ENCODE measurements around the gene CASP3.

CASP3 gene

DNA sequence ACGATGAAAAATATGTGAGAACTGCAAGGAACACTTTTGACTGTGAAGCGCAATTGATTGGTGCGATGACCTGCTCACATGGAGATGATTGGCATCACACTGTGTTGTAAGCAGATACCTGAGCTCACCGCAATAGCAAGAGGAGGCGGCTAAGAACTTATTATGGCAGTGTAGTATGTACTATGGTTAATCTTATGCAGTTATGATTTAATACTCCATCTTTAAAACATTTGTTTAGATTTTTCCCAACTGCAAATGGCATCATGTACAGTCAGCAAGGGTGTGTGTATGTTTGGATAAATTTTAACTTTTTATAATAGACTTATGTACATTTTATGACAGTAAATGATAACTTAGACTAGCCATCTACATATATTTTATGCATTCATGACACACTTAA, 25.8 kb upstream of the CASP3 start:
- POLR2A ChIA-PET, result no interaction called here
- DNase-seq (ENCODE audit: extremely low spot score), result no peak
- TF ChIP-seq, protein P1, sequence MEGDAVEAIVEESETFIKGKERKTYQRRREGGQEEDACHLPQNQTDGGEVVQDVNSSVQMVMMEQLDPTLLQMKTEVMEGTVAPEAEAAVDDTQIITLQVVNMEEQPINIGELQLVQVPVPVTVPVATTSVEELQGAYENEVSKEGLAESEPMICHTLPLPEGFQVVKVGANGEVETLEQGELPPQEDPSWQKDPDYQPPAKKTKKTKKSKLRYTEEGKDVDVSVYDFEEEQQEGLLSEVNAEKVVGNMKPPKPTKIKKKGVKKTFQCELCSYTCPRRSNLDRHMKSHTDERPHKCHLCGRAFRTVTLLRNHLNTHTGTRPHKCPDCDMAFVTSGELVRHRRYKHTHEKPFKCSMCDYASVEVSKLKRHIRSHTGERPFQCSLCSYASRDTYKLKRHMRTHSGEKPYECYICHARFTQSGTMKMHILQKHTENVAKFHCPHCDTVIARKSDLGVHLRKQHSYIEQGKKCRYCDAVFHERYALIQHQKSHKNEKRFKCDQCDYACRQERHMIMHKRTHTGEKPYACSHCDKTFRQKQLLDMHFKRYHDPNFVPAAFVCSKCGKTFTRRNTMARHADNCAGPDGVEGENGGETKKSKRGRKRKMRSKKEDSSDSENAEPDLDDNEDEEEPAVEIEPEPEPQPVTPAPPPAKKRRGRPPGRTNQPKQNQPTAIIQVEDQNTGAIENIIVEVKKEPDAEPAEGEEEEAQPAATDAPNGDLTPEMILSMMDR (IDR thresholded peaks at IDR 0.05; ENCODE audit: control extremely low read depth, extremely low read depth, low read depth, missing control alignments), result no peak
- CTCF ChIA-PET, result no interaction called here

DNA sequence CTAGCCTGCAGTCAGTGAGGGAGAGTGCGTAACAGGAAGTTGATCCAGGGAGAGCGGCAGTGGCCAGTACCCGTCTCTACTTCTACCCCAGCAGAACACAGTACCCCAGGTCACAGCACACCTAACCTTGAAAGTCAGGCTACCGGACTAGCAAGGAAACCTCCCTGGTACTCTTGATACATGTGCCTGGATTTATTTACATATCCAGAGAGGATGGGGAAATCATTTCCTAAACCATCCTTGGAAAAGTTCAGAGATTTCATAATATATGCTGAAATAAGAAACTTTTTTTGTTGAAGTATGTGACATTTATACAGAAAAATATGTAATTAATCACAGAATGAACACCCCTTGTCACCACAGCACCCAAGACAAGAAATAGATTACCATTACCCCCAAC, 24.8 kb upstream of the CASP3 start:
- CTCF ChIA-PET, result no interaction called here
- TF ChIP-seq, protein P1 (IDR thresholded peaks at IDR 0.05; ENCODE audit: control extremely low read depth, extremely low read depth, low read depth, missing control alignments), result no peak
- POLR2A ChIA-PET, result no interaction called here
- DNase-seq (ENCODE audit: extremely low spot score), result no peak

DNA sequence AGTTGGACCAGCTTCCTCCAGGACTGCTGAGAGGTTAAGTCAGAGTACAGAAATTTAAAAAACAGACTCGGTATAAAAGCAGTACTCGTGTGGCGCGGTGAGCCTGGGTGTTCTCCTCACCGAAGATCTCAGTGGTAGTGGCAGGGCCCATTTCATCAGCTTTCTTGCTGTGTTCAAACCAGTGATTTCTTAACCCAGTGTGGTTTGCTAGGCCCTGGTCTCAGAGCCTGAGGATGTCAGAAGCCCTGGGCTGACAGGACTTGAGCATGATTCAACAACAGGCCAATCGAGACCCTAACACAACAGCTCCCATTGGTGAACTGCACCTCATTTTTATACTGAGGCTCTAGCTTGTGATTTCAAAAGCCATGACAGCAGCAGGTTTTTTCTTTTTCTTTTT, 23.5 kb upstream of the CASP3 start:
- TF ChIP-seq, protein P1 (IDR thresholded peaks at IDR 0.05; ENCODE audit: control extremely low read depth, extremely low read depth, low read depth, missing control alignments), result no peak
- POLR2A ChIA-PET, result interaction anchor here (0.7 kb wide), 1 partner anchor 23 kb away, joined by 4 read pairs; the partner anchor contains the start of genes CASP3 and PRIMPOL
- CTCF ChIA-PET, result interaction anchor here (0.8 kb wide), 1 partner anchor 12 kb away, joined by 3 read pairs; no protein-coding TSS in a partner anchor
- no peak for DNase-seq (ENCODE audit: extremely low spot score)

DNA sequence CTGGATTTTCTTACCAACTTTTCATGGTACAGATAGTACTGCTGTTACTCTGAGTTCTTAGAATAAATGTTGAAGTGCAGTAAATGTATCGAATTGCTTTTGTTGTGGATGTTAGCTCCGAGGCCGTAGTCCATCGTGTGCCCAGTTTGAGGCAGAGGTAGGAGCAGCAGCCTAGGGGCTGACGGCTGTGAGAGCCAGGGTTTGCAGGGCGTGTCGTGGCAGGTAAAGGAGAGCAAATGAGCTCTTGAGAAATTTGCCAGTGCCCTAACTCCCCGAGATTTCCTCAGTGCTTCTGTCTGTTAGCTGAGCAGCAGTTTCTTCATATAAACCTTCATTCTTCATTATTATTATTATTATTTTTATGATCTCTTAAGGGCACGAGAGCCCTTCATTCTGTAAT, 21.9 kb upstream of the CASP3 start:
- ChIA-PET POLR2A (no interaction called here), CTCF (interaction anchor here (1.4 kb wide), 1 partner anchor 24 kb away, joined by 3 read pairs; no protein-coding TSS in a partner anchor)
- no peak for DNase-seq (ENCODE audit: extremely low spot score)
- TF ChIP-seq, protein P1 (IDR thresholded peaks at IDR 0.05; ENCODE audit: control extremely low read depth, extremely low read depth, low read depth, missing control alignments), result no peak

DNA sequence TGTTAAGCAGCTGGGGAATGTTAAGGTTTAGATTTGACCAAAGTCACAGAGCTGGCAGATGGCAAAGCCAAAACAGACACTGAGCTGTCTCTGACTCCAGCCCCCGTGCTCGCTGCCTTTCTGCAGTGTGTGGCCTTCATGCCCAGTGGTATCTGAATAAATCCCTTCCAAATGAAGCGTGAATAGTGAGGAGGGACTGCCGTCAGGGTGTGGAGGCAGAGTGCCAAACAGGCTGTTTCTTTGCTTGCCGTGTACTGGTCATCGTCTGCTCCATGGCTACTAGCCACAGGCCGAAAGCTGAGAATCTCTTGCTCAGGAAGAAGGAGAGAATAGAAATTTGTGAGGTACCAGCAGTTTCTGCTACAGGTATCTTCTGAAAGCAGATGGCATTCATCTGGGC, 20.0 kb upstream of the CASP3 start:
- ChIA-PET CTCF (interaction anchor here (0.9 to 2.5 kb wide), 4 partner anchors 10 to 15 kb away, joined by 3 to 12 read pairs (median 4); no protein-coding TSS in a partner anchor), POLR2A (no interaction called here)
- no peak for DNase-seq (ENCODE audit: extremely low spot score)
- TF ChIP-seq, protein P1 (IDR thresholded peaks at IDR 0.05; ENCODE audit: control extremely low read depth, extremely low read depth, low read depth, missing control alignments), result no peak

DNA sequence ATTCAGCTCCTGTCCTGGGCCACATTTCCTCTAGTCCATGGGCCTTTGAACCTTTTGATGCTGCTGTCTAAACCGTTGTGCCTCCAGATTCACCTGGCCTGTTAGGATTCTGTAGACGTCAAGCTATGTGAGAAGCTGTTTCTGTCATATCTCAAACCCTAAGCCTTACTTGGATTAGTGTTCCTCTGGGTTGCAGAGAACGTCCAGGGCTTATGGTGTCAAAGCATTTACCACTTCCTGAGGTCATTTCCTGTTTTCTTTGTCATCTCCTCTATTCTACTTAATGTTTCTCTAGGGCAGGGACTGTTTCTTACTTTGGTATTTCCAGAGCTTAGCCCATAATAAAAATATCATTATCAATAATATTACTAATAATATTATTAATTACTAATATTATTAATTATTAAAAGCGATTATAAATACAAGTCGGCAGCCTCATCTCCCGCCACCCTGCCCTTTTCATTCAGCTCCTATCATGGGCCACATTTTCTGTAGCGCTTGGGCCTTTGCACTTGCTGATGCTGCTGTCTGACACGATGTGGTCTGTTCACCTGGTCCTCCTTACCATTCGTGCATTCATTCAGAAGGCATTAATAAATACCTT, 19.4 kb upstream of the CASP3 start:
- no peak for DNase-seq (ENCODE audit: extremely low spot score)
- POLR2A ChIA-PET, result no interaction called here
- TF ChIP-seq, protein P1 (IDR thresholded peaks at IDR 0.05; ENCODE audit: control extremely low read depth, extremely low read depth, low read depth, missing control alignments), result no peak
- CTCF ChIA-PET, result interaction anchor here (1.2 to 2.5 kb wide), 3 partner anchors 12 to 15 kb away, joined by 3 to 12 read pairs (median 5); no protein-coding TSS in a partner anchor

Measured in GM10248 (cell line).